Body of pancreas (tissue), 4 donors: ENCODE data around the gene A2M. TPM values are rescaled to one million over a fixed set of nuclear protein-coding genes. Genes with fewer than 3 reads are reported as not detected.

Experiments
- ATAC-seq: fragments of 150-250 bp; one replicate; pipeline ENCODE4 v1.9.1; 2016
- DNase-seq, 4 donors: peaks; one replicate each; pipeline ENCODE4 v3.0.0-alpha.2; 2019
- H3K27ac ChIP-seq, 4 donors: fragments of 200-600 bp; sonication (generic); 1 replicate in 3 of 4; 2 replicates in 1 of 4; pipeline versions ENCODE4 v1.5.1 to v1.6.1; 2016 to 2019; ENCODE audit warnings: mild to moderate bottlenecking in 1 of 4, mixed read lengths in 1 of 4, moderate library complexity in 1 of 4
- H3K27me3 ChIP-seq, 2 donors: fragments of 200-600 bp; sonication (generic); one replicate each; pipeline ENCODE4 v1.6.0; 2016; ENCODE audit warnings: mild to moderate bottlenecking in 1 of 2
- H3K36me3 ChIP-seq, 2 donors: fragments of 200-600 bp; sonication (generic); replicated peaks in 1 of 2; 2 replicates each; pipeline ENCODE4 v1.5.1; 2016; ENCODE audit warnings: low read depth in 2 of 2; ENCODE audit not compliant: insufficient read depth in 1 of 2
- H3K4me1 ChIP-seq: fragments of 200-600 bp; sonication (generic); one replicate; pipeline ENCODE4 v1.6.0; 2016
- H3K4me3 ChIP-seq, 2 donors: fragments of 200-600 bp; sonication (generic); 1 replicate in 1 of 2; 2 replicates in 1 of 2; pipeline ENCODE4 v1.5.1; 2016 to 2019
- H3K9me3 ChIP-seq, 3 donors: fragments of 200-600 bp; sonication (generic); 1 replicate in 2 of 3; 2 replicates in 1 of 3; pipeline ENCODE4 v1.5.1; 2016
- CTCF ChIP-seq, 7 experiments: fragments of 450-650 bp in 4 of 7; fragments of 200-600 bp in 3 of 7; sonication (generic) in 3 of 7; IDR thresholded peaks; one replicate each; pipeline ENCODE4 v1.5.1; 2016 to 2019; ENCODE audit warnings: antibody characterized with exemption in 7 of 7
- POLR2A ChIP-seq, 3 donors: fragments of 450-650 bp; IDR thresholded peaks; one replicate each; pipeline ENCODE4 v1.6.1; 2016; ENCODE audit warnings: antibody characterized with exemption in 3 of 3, mild to moderate bottlenecking in 2 of 3
- WGBS, 2 donors: methylation state at CpG; one replicate each; pipeline ENCODE4 v1.1.5; 2017; 5-methylcytosine and 5-hydroxymethylcytosine counted together
- intact Hi-C: fragments of 100-400 bp; cut with DNase I; formaldehyde crosslinking; loops from one replicate; pipeline ENCODE4 v1.15.1; 2023
- total RNA-seq, 2 donors: library from RNA; depleted of rRNA; stranded (reverse); fragments of >200 nt; gene quantifications; one replicate each; pipeline ENCODE4 v1.1.0, GENCODE V29; 2016

Gene A2M
- total RNA-seq, 2 donors from 2014 or later = 97.3 to 102 TPM

GRCh38 chr12:9074484-9075137, 41.1 kb downstream of the A2M start:
- H3K4me3 ChIP-seq = no peak overlapping the region
- TF ChIP-seq POLR2A (IDR thresholded peaks at IDR 0.05) (no peak), CTCF (IDR thresholded peaks at IDR 0.05) (no peak)
- H3K36me3 ChIP-seq = no peaks in the 10 kb centered on the region
- 86 to 90% methylated on average over 10 of the region's 10 CpGs for WGBS, 2 donors
- H3K4me1 ChIP-seq = peaks cover 6% of the 10 kb centered on the region
- intact Hi-C loops = no loop called here
- ATAC-seq (no peak), DNase-seq (no peak)
- no peaks in the 10 kb centered on the region for H3K27me3 ChIP-seq
- no peak overlapping the region for H3K27ac ChIP-seq
- H3K9me3 ChIP-seq = no peaks in the 10 kb centered on the region

GRCh38 chr12:9073076-9073475, 42.6 kb downstream of the A2M start:
- DNase-seq = no peak
- Histone ChIP-seq H3K36me3 (no peaks in the 10 kb centered on the region), H3K9me3 (no peaks in the 10 kb centered on the region), H3K4me1 (peaks cover 6% of the 10 kb centered on the region), H3K4me3 (no peak overlapping the region), H3K27me3 (no peaks in the 10 kb centered on the region), H3K27ac (no peak overlapping the region)
- no peak for TF ChIP-seq POLR2A (IDR thresholded peaks at IDR 0.05)
- no peak for TF ChIP-seq CTCF (IDR thresholded peaks at IDR 0.05)
- intact Hi-C loops = no loop called here
- ATAC-seq = no peak

- WGBS, 2 donors = 60 to 73% methylated on average over 2 of the region's 2 CpGs
- no peak overlapping the region for H3K4me3 ChIP-seq
- no peaks in the 10 kb centered on the region for H3K27me3 ChIP-seq
- H3K36me3 ChIP-seq = no peaks in the 10 kb centered on the region
- no peak for DNase-seq
- TF ChIP-seq POLR2A (IDR thresholded peaks at IDR 0.05) (no peak), CTCF (IDR thresholded peaks at IDR 0.05) (no peak)
- intact Hi-C loops = no loop called here
- no peak overlapping the region for H3K27ac ChIP-seq
- H3K4me1 ChIP-seq = peaks cover 6% of the 10 kb centered on the region
- no peak for ATAC-seq
- no peaks in the 10 kb centered on the region for H3K9me3 ChIP-seq
These were observed 43.2 kb downstream of the A2M start for GRCh38 chr12:9072481-9073038.

GRCh38 chr12:9071969-9072368, 43.8 kb downstream of the A2M start:
- Histone ChIP-seq H3K4me1 (peaks cover 6% of the 10 kb centered on the region), H3K4me3 (no peak overlapping the region), H3K27me3 (no peaks in the 10 kb centered on the region), H3K27ac (no peak overlapping the region), H3K36me3 (no peaks in the 10 kb centered on the region), H3K9me3 (no peaks in the 10 kb centered on the region)
- no peak for TF ChIP-seq CTCF (IDR thresholded peaks at IDR 0.05)
- TF ChIP-seq POLR2A (IDR thresholded peaks at IDR 0.05) = no peak
- intact Hi-C loops = no loop called here
- 90 to 93% methylated on average over 1 of the region's 1 CpG for WGBS, 2 donors
- ATAC-seq = no peak
- no peak for DNase-seq

GRCh38 chr12:9071518-9071917, 44.2 kb downstream of the A2M start:
- TF ChIP-seq POLR2A (IDR thresholded peaks at IDR 0.05) (no peak), CTCF (IDR thresholded peaks at IDR 0.05) (no peak)

More at GRCh38 chr12:9071518-9071917, 44.2 kb downstream of the A2M start:
- Histone ChIP-seq H3K9me3 (no peaks in the 10 kb centered on the region), H3K4me1 (peaks cover 6% of the 10 kb centered on the region), H3K36me3 (no peaks in the 10 kb centered on the region), H3K27me3 (no peaks in the 10 kb centered on the region), H3K4me3 (no peak overlapping the region), H3K27ac (no peak overlapping the region)
- ATAC-seq (no peak), DNase-seq (no peak)
- intact Hi-C loops = no loop called here
